HEK293 (cell line): ENCODE data around the gene ATP1A3.

Experiments used
- CTCF ChIA-PET: fragments of 350-600 bp; formaldehyde crosslinking; extraction: SDS; loops from one replicate; lab custom pipeline; 2021; ENCODE audit warnings: antibody characterized with exemption; lab: Yijun Ruan, JAX
- POLR2A ChIA-PET: fragments of 300-600 bp; formaldehyde crosslinking; extraction: SDS; loops from one replicate; lab custom pipeline; 2020; ENCODE audit warnings: antibody characterized with exemption, inconsistent platforms; lab: Yijun Ruan, JAX
- H3K27ac ChIP-seq: fragments of 200-500 bp; sonication (Bioruptor generic); 2 replicates; pipeline ENCODE4 v1.5.1; 2014; ENCODE audit warnings: low read depth, low read length, control low read depth, inconsistent platforms; ENCODE audit errors: extremely low read depth
- H3K36me3 ChIP-seq, 2 experiments: fragments of 200-500 bp in 1 of 2; sonication (Bioruptor generic) in 1 of 2; 1 replicate in 1 of 2; 2 replicates in 1 of 2; pipeline ENCODE4 v1.5.1; 2014 to 2017; ENCODE audit warnings: inconsistent platforms in 2 of 2, low read length in 2 of 2; ENCODE audit not compliant: control insufficient read depth in 2 of 2, insufficient read depth in 1 of 2
- H3K4me1 ChIP-seq: fragments of 200-500 bp; sonication (Bioruptor generic); 2 replicates; pipeline ENCODE4 v1.5.1; 2014; ENCODE audit warnings: mild to moderate bottlenecking, low read length, inconsistent platforms; ENCODE audit not compliant: control insufficient read depth, insufficient read depth
- H3K4me3 ChIP-seq: 2 replicates; pipeline ENCODE4 v1.5.1; 2011; ENCODE audit warnings: low read depth, mild to moderate bottlenecking, control low read depth, low read length, moderate library complexity
- H3K9me3 ChIP-seq: fragments of 200-500 bp; sonication (Bioruptor generic); 2 replicates; pipeline ENCODE4 v1.5.1; 2014; ENCODE audit warnings: low read depth, low read length, inconsistent platforms; ENCODE audit not compliant: control insufficient read depth, insufficient read depth
- GLI4 ChIP-seq: fragments of 450-650 bp; formaldehyde crosslinking; IDR thresholded peaks from 2 replicates; pipeline ENCODE4 v1.5.1; 2016; ENCODE audit warnings: missing biosample characterization, missing genetic modification characterization
- KLF8 ChIP-seq: fragments of 450-650 bp; formaldehyde crosslinking; IDR thresholded peaks from 2 replicates; pipeline ENCODE4 v1.5.1; 2016; ENCODE audit warnings: missing biosample characterization, missing genetic modification characterization
- MEIS1 ChIP-seq: sonication (generic); formaldehyde crosslinking; IDR thresholded peaks from 2 replicates; pipeline ENCODE4 v1.8.1; 2022; ENCODE audit warnings: missing genetic modification reagents, mild to moderate bottlenecking, borderline replicate concordance
- MYNN ChIP-seq: fragments of 450-650 bp; formaldehyde crosslinking; IDR thresholded peaks from 2 replicates; pipeline ENCODE4 v1.5.1; 2016; ENCODE audit warnings: missing biosample characterization, missing genetic modification characterization, borderline replicate concordance
- PRDM1 ChIP-seq: fragments of 450-650 bp; formaldehyde crosslinking; IDR thresholded peaks from 2 replicates; pipeline ENCODE4; 2016; ENCODE audit warnings: missing biosample characterization, missing genetic modification characterization
- RBAK ChIP-seq: fragments of 450-650 bp; formaldehyde crosslinking; IDR thresholded peaks from 2 replicates; pipeline ENCODE4 v1.5.1; 2016; ENCODE audit warnings: missing biosample characterization, missing genetic modification characterization
- SP3 ChIP-seq: fragments of 450-650 bp; formaldehyde crosslinking; IDR thresholded peaks from 2 replicates; pipeline ENCODE4 v1.5.1; 2016; ENCODE audit warnings: missing biosample characterization, missing genetic modification characterization
- SP7 ChIP-seq: fragments of 450-650 bp; formaldehyde crosslinking; IDR thresholded peaks from 2 replicates; pipeline ENCODE4 v1.5.1; 2016; ENCODE audit warnings: missing biosample characterization, missing genetic modification characterization
- ZBTB1 ChIP-seq: fragments of 450-650 bp; formaldehyde crosslinking; IDR thresholded peaks from 2 replicates; pipeline ENCODE4 v1.5.1; 2016; ENCODE audit warnings: missing biosample characterization, missing genetic modification characterization
- ZEB2 ChIP-seq: fragments of 450-650 bp; formaldehyde crosslinking; IDR thresholded peaks from 2 replicates; pipeline ENCODE4 v1.5.1; 2016; ENCODE audit warnings: missing biosample characterization, missing genetic modification characterization
- ZFHX2 ChIP-seq: fragments of 450-650 bp; formaldehyde crosslinking; conservative IDR thresholded peaks from 2 replicates; pipeline ENCODE4 v1.5.1; 2016; ENCODE audit warnings: missing biosample characterization, missing genetic modification characterization
- ZFP3 ChIP-seq: fragments of 450-650 bp; formaldehyde crosslinking; IDR thresholded peaks from 2 replicates; pipeline ENCODE4 v1.5.1; 2016; ENCODE audit warnings: low read depth, missing biosample characterization, missing genetic modification characterization
- ZIC2 ChIP-seq: fragments of 450-650 bp; formaldehyde crosslinking; IDR thresholded peaks from 2 replicates; pipeline ENCODE4 v1.5.1; 2016; ENCODE audit warnings: missing biosample characterization, missing genetic modification characterization
- ZNF121 ChIP-seq: fragments of 450-650 bp; formaldehyde crosslinking; IDR thresholded peaks from 2 replicates; pipeline ENCODE4 v1.5.1; 2016; ENCODE audit warnings: missing biosample characterization, missing genetic modification characterization
- ZNF16 ChIP-seq: fragments of 450-650 bp; formaldehyde crosslinking; IDR thresholded peaks from 2 replicates; pipeline ENCODE4 v1.5.1; 2016; ENCODE audit warnings: low read depth, missing biosample characterization, missing genetic modification characterization
- ZNF169 ChIP-seq: fragments of 450-650 bp; formaldehyde crosslinking; IDR thresholded peaks from 2 replicates; pipeline ENCODE4 v1.5.1; 2016; ENCODE audit warnings: missing biosample characterization, missing genetic modification characterization
- ZNF184 ChIP-seq: fragments of 450-650 bp; IDR thresholded peaks from 2 replicates; pipeline ENCODE4 v1.5.1; 2018; ENCODE audit warnings: missing biosample characterization, mild to moderate bottlenecking, missing genetic modification characterization
- ZNF302 ChIP-seq: fragments of 450-650 bp; formaldehyde crosslinking; IDR thresholded peaks from 2 replicates; pipeline ENCODE4 v1.5.1; 2016; ENCODE audit warnings: missing biosample characterization, missing genetic modification characterization, low read depth
- ZNF366 ChIP-seq: fragments of 450-650 bp; formaldehyde crosslinking; conservative IDR thresholded peaks from 2 replicates; pipeline ENCODE4 v1.5.1; 2016; ENCODE audit warnings: missing biosample characterization, missing genetic modification characterization
- ZNF521 ChIP-seq: fragments of 450-650 bp; formaldehyde crosslinking; IDR thresholded peaks from 2 replicates; pipeline ENCODE4 v1.5.1; 2017; ENCODE audit warnings: missing biosample characterization, mild to moderate bottlenecking, missing genetic modification characterization
- ZNF555 ChIP-seq: fragments of 450-650 bp; formaldehyde crosslinking; conservative IDR thresholded peaks from 2 replicates; pipeline ENCODE4 v1.5.1; 2017; ENCODE audit warnings: missing biosample characterization, mild to moderate bottlenecking, missing genetic modification characterization, inconsistent platforms
- ZNF558 ChIP-seq: fragments of 450-650 bp; formaldehyde crosslinking; IDR thresholded peaks from 2 replicates; pipeline ENCODE4 v1.5.1; 2016; ENCODE audit warnings: missing biosample characterization, missing genetic modification characterization
- ZNF707 ChIP-seq: fragments of 450-650 bp; formaldehyde crosslinking; IDR thresholded peaks from 2 replicates; pipeline ENCODE4 v1.5.1; 2016; ENCODE audit warnings: missing biosample characterization, missing genetic modification characterization
- ZNF747 ChIP-seq: fragments of 450-650 bp; formaldehyde crosslinking; IDR thresholded peaks from 2 replicates; pipeline ENCODE4 v1.5.1; 2016; ENCODE audit warnings: missing biosample characterization, missing genetic modification characterization
- ZNF792 ChIP-seq: fragments of 450-650 bp; formaldehyde crosslinking; IDR thresholded peaks from 2 replicates; pipeline ENCODE4 v1.5.1; 2016; ENCODE audit warnings: missing biosample characterization, missing genetic modification characterization
- ZSCAN16 ChIP-seq: fragments of 450-650 bp; formaldehyde crosslinking; IDR thresholded peaks from 2 replicates; pipeline ENCODE4 v1.5.1; 2016; ENCODE audit warnings: missing biosample characterization, missing genetic modification characterization
- ZXDB ChIP-seq: fragments of 450-650 bp; formaldehyde crosslinking; IDR thresholded peaks from 2 replicates; pipeline ENCODE4 v1.5.1; 2016; ENCODE audit warnings: missing biosample characterization, missing genetic modification characterization
- TF ChIP-seq, protein P1 (sequence below): fragments of 450-650 bp; formaldehyde crosslinking; IDR thresholded peaks from 2 replicates; pipeline ENCODE4 v1.5.1; 2016; ENCODE audit warnings: missing biosample characterization, missing genetic modification characterization
- TF ChIP-seq, protein P2 (sequence below): fragments of 450-650 bp; formaldehyde crosslinking; IDR thresholded peaks from 2 replicates; pipeline ENCODE4 v1.5.1; 2016; ENCODE audit warnings: missing biosample characterization, missing genetic modification characterization
- TF ChIP-seq, protein P3 (sequence below): fragments of 450-650 bp; formaldehyde crosslinking; IDR thresholded peaks from 2 replicates; pipeline ENCODE4 v1.5.1; 2017; ENCODE audit warnings: missing biosample characterization, missing genetic modification characterization
- TF ChIP-seq, protein P4 (sequence below): fragments of 450-650 bp; formaldehyde crosslinking; IDR thresholded peaks from 2 replicates; pipeline ENCODE4 v1.5.1; 2016; ENCODE audit warnings: missing biosample characterization, missing genetic modification characterization
- TF ChIP-seq, protein P5 (sequence below): fragments of 450-650 bp; IDR thresholded peaks from 2 replicates; pipeline ENCODE4 v1.5.1; 2018; ENCODE audit warnings: missing biosample characterization, missing genetic modification characterization

ATP1A3 gene

DNA sequence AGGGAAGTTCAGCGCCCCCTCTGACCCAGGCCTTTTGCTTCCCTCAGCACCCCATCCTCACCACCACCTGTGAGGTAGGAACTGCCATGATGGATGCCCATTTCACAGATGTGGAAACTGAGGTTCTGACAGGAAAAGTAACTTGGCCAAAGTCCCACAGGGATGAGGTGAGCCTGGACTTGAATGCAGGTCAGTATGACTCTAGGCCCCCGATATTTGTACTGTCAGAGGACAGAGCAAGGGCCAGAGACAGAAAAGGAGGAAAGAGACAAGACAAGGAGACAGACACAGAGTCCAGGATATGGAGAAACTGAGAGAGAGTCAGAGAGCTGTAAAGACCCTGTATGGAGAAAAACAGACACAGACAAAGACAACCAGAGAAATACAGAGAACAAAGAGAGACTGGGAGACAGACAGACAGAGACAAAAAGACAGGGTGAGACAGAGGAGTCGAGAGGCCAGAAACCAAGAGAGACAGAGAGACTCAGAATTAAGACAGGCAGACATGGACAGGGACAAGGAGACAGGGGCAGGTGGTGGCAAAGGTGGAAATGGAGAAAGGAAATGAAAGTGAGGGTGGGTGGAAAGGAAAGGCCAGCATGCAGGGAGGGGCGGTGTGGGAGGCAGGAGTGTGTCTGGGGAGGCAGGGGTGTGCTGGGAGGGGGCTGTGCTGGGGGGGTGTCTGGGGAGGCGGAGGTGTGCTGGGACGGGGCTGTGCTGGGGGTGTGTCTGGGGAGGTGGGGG lies 70.8 kb downstream of the ATP1A3 start:
- Histone ChIP-seq H3K4me3 (no peak overlapping the region), H3K36me3 (no peaks in the 10 kb centered on the region), H3K9me3 (no peaks in the 10 kb centered on the region), H3K27ac (no peak overlapping the region), H3K4me1 (no peaks in the 10 kb centered on the region)
- ChIA-PET POLR2A (no interaction called here), CTCF (no interaction called here)
- TF ChIP-seq ZNF302 (no peak), ZNF558 (tag by site-specific recombination) (no peak), ZNF747 (no peak), ZFHX2 (peak; percentile 90), ZNF707 (tag by site-specific recombination) (no peak), ZIC2 (tag by site-specific recombination) (no peak), ZXDB (tag by site-specific recombination) (no peak), ZNF366 (tag by site-specific recombination) (no peak; the same call in 1 of the 2 replicates), ZSCAN16 (tag by site-specific recombination) (no peak), ZBTB1 (tag by site-specific recombination) (no peak), ZFP3 (tag by site-specific recombination) (no peak), ZNF792 (tag by site-specific recombination) (0 out of 2 replicates have a peak, but pooled peaks have one; percentile 11), ZNF184 (tag by site-specific recombination) (no peak), ZEB2 (tag by site-specific recombination) (no peak), KLF8 (0 out of 2 replicates have a peak, but pooled peaks have one; percentile 43), ZNF521 (no peak), SP7 (peak; percentile 21; the same call in 1 of the 2 replicates), ZNF16 (tag by site-specific recombination) (no peak), ZNF169 (tag by site-specific recombination) (no peak), GLI4 (tag by site-specific recombination) (no peak), ZNF555 (no peak), RBAK (tag by site-specific recombination) (no peak), ZNF121 (tag by site-specific recombination) (no peak), PRDM1 (peak; percentile 98), MEIS1 (CRISPR knock-in tag) (no peak), SP3 (tag by site-specific recombination) (no peak), MYNN (tag by site-specific recombination) (no peak)
- TF ChIP-seq, protein P1, sequence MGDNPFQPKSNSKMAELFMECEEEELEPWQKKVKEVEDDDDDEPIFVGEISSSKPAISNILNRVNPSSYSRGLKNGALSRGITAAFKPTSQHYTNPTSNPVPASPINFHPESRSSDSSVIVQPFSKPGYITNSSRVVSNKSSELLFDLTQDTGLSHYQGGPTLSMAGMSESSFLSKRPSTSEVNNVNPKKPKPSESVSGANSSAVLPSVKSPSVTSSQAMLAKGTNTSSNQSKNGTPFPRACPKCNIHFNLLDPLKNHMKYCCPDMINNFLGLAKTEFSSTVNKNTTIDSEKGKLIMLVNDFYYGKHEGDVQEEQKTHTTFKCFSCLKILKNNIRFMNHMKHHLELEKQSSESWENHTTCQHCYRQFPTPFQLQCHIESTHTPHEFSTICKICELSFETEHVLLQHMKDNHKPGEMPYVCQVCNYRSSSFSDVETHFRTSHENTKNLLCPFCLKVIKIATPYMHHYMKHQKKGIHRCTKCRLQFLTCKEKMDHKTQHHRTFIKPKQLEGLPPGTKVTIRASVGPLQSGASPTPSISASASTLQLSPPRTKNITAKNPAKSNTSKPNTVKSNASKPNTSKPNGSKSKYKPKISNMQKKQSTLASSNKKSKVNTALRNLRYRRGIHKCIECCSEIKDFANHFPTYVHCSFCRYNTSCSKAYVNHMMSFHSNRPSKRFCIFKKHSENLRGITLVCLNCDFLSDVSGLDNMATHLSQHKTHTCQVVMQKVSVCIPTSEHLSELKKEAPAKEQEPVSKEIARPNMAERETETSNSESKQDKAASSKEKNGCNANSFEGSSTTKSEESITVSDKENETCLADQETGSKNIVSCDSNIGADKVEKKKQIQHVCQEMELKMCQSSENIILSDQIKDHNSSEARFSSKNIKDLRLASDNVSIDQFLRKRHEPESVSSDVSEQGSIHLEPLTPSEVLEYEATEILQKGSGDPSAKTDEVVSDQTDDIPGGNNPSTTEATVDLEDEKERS (tag by site-specific recombination): peak; percentile 30; the same call in 1 of the 2 replicates
- TF ChIP-seq, protein P2, sequence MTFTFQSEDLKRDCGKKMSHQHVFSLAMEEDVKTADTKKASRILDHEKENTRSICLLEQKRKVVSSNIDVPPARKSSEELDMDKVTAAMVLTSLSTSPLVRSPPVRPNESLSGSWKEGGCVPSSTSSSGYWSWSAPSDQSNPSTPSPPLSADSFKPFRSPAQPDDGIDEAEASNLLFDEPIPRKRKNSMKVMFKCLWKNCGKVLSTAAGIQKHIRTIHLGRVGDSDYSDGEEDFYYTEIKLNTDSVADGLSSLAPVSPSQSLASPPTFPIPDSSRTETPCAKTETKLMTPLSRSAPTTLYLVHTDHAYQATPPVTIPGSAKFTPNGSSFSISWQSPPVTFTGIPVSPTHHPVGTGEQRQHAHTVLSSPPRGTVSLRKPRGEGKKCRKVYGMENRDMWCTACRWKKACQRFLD (tag by site-specific recombination): no peak
- TF ChIP-seq, protein P3, sequence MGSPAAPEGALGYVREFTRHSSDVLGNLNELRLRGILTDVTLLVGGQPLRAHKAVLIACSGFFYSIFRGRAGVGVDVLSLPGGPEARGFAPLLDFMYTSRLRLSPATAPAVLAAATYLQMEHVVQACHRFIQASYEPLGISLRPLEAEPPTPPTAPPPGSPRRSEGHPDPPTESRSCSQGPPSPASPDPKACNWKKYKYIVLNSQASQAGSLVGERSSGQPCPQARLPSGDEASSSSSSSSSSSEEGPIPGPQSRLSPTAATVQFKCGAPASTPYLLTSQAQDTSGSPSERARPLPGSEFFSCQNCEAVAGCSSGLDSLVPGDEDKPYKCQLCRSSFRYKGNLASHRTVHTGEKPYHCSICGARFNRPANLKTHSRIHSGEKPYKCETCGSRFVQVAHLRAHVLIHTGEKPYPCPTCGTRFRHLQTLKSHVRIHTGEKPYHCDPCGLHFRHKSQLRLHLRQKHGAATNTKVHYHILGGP (tag by site-specific recombination): no peak
- TF ChIP-seq, protein P4, sequence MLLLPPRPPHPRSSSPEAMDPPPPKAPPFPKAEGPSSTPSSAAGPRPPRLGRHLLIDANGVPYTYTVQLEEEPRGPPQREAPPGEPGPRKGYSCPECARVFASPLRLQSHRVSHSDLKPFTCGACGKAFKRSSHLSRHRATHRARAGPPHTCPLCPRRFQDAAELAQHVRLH (tag by site-specific recombination): peak; percentile 51; the same call in 1 of the 2 replicates
- TF ChIP-seq, protein P5, sequence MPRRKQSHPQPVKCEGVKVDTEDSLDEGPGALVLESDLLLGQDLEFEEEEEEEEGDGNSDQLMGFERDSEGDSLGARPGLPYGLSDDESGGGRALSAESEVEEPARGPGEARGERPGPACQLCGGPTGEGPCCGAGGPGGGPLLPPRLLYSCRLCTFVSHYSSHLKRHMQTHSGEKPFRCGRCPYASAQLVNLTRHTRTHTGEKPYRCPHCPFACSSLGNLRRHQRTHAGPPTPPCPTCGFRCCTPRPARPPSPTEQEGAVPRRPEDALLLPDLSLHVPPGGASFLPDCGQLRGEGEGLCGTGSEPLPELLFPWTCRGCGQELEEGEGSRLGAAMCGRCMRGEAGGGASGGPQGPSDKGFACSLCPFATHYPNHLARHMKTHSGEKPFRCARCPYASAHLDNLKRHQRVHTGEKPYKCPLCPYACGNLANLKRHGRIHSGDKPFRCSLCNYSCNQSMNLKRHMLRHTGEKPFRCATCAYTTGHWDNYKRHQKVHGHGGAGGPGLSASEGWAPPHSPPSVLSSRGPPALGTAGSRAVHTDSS: no peak
